Fibroblast of the aortic adventitia (primary cell): ENCODE measurements around the gene NUS1. TPM values are rescaled to one million over a fixed set of nuclear protein-coding genes. Genes with fewer than 3 reads are reported as not detected.
"Not testable (repeated sequence)": the region's sequence is repeated elsewhere in the genome, so short reads cannot be mapped to it uniquely, and the experiment has no call there.

ENCODE experiments used
- DNase-seq: peaks from one replicate; pipeline ENCODE4 v3.0.0-alpha.2; 2010; ENCODE audit warnings: low read depth
- H3K4me3 ChIP-seq: 2 replicates; pipeline ENCODE4 v1.5.1; 2011; ENCODE audit warnings: low read depth, mild to moderate bottlenecking, control low read depth, low read length, moderate library complexity
- total RNA-seq: library from RNA; depleted of rRNA; stranded (reverse); fragments of >200 nt; gene quantifications from 2 replicates; pipeline ENCODE4 v1.2.3, GENCODE V29; 2012; ENCODE audit warnings: low replicate concordance
- TF ChIP-seq, protein P1 (sequence below): IDR thresholded peaks from 2 replicates; pipeline ENCODE4 v1.5.1; 2011; ENCODE audit warnings: mild to moderate bottlenecking, low read length, control low read depth, inconsistent platforms; ENCODE audit not compliant: insufficient read depth

The NUS1 gene
- total RNA-seq = 18.8 and 29.4 TPM in 2 replicates

DNA sequence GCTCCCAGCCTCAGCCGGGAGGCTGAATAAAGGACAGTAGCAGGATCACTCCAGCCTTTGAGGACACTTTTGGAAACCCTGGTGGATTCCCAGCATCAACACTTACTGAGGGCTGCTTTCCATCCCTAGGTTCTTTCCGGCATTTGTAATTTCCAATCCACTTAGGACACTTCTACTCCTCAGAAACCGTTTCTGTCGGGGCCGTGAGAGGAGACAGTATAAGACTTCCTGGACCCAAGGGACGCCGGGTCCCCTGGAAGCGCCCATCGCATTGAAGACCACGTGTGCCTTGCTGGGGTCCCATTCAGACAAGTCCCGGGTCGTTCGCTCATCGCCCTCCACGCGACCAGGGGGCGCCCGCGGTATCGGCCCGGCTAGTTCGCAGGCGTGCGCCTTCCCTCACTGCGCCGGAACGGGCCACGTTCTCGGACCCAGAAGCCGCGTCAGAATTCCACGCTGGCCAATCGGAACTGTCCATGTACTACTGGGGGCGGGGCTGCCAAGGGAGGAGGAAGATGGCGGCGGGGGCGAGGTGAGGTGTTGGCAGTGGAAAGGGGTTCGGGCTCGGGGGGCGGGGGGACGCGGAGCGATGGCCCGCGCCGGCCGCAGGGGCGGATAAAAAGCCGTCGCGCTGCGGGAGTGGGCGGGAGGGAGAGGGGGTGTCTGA lies at the start of gene NUS1:
TSS of gene NUS1 (plus strand) at position 479 of the 667 bp plus-strand sequence. CDS start 202 bp downstream, outside the sequence.
- H3K4me3 ChIP-seq = peak within 1 kb of the TSS; percentile 80
- peak; percentile 96 for DNase-seq
- TF ChIP-seq, protein P1, sequence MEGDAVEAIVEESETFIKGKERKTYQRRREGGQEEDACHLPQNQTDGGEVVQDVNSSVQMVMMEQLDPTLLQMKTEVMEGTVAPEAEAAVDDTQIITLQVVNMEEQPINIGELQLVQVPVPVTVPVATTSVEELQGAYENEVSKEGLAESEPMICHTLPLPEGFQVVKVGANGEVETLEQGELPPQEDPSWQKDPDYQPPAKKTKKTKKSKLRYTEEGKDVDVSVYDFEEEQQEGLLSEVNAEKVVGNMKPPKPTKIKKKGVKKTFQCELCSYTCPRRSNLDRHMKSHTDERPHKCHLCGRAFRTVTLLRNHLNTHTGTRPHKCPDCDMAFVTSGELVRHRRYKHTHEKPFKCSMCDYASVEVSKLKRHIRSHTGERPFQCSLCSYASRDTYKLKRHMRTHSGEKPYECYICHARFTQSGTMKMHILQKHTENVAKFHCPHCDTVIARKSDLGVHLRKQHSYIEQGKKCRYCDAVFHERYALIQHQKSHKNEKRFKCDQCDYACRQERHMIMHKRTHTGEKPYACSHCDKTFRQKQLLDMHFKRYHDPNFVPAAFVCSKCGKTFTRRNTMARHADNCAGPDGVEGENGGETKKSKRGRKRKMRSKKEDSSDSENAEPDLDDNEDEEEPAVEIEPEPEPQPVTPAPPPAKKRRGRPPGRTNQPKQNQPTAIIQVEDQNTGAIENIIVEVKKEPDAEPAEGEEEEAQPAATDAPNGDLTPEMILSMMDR = peak; percentile 81

- no peak overlapping the region for H3K4me3 ChIP-seq
- no peak for DNase-seq
- TF ChIP-seq, protein P1 = no peak
Measured at GRCh38 chr6:117627533-117627932, 47.7 kb upstream of the NUS1 start.

- no peak overlapping the region for H3K4me3 ChIP-seq
- no peak for DNase-seq
- TF ChIP-seq, protein P1 = no peak
Measured at GRCh38 chr6:117629119-117629660, 46.1 kb upstream of the NUS1 start.

DNA sequence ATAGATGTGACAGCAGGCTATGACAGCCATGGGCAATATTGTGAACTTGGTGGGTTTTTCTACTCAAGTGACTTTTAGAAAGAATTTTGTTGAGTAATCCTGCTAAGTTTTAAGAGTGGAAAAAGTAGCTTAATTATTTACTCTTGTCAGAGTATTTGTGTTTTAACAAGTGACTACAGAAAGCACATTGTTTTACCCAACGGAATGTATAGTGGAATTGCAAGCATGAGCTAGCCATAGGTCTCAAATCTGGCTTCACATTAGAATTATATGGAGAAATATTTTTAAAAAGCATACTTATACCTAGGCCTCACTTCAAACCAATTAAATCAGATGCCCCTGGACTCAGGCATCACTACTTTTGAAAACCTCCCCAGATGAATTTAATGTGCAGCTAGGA lies 37.5 kb upstream of the NUS1 start:
- no peak overlapping the region for H3K4me3 ChIP-seq
- TF ChIP-seq, protein P1 = no peak

GRCh38 chr6:117642976-117643375 lies 32.3 kb upstream of the NUS1 start:
- H3K4me3 ChIP-seq = no peak overlapping the region
- TF ChIP-seq, protein P1 = no peak
- no peak for DNase-seq

More for the DNA sequence above, 37.5 kb upstream of the NUS1 start:
- DNase-seq = no peak

DNA sequence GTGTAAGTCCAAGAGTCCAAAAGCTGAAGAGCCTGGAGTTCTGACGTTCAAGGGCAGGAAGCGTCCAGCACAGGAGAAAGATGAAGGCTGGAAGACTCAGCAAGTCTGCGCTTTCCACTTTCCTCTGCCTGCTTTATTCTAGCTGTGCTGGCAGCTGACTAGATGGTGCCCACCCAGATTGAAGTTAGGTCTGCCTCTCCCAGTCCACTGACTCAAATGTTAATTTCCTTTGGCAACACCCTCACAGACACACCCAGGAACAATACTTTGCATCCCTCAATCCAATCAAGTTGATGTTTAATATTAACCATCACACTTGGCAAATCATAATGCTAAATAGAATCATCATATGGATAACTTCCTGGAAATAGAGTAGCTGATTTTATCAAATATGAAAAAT lies 23.3 kb upstream of the NUS1 start:
- H3K4me3 ChIP-seq, DNase-seq: not testable (repeated sequence)

DNA sequence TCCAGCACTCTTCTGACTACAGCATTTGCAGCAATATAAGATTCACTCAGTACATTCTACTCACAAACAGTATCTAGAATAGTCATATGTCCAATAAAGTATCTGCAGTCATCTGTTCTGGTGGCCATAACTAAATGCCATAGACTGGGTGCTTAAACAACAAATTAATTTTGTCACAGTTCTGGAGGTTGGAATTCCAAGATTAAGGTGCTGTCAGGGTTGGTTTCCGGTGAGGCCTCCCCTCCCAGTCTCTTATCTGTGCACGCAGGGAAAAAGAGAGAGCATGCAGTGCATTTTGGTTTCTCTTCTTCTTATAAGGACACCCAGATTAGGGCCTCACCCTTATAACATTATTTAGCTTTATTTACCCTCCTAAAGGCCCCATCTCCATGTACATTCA lies 21.3 kb upstream of the NUS1 start:
- DNase-seq = no peak
- no peak overlapping the region for H3K4me3 ChIP-seq
- TF ChIP-seq, protein P1 = no peak
